Peyer's patch (tissue), 4 donors: ENCODE data around the gene USP24.

Source experiments
- POLR2A ChIP-seq, 2 donors: fragments of 450-650 bp; IDR thresholded peaks; one replicate each; pipeline ENCODE4 v1.5.1; 2017; ENCODE audit warnings: antibody characterized with exemption in 2 of 2, mild to moderate bottlenecking in 2 of 2, moderate library complexity in 2 of 2
- TF ChIP-seq, protein P1 (sequence below), 6 experiments: fragments of 450-650 bp in 4 of 6; fragments of 200-600 bp in 2 of 6; sonication (generic) in 1 of 6; IDR thresholded peaks; one replicate each; pipeline ENCODE4 v1.5.1; 2017 to 2019; ENCODE audit warnings: antibody characterized with exemption in 6 of 6, mild to moderate bottlenecking in 3 of 6, moderate library complexity in 1 of 6

DNA sequence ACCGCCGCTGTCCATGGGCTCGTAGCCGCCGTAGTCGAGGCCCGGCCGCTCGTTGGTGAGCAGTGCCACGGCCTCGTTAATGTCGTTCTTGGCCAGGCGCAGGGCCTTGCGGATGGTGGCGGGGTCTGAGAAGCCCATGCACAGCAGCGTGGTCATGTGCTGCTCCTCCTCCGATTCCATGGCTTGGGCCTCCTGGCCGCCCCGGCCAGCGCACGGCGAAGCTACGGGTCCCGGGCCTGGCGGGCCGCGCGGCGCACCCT lies 300 bp downstream of the USP24 start:
- no peak for TF ChIP-seq POLR2A (IDR thresholded peaks at IDR 0.05)
- TF ChIP-seq, protein P1, sequence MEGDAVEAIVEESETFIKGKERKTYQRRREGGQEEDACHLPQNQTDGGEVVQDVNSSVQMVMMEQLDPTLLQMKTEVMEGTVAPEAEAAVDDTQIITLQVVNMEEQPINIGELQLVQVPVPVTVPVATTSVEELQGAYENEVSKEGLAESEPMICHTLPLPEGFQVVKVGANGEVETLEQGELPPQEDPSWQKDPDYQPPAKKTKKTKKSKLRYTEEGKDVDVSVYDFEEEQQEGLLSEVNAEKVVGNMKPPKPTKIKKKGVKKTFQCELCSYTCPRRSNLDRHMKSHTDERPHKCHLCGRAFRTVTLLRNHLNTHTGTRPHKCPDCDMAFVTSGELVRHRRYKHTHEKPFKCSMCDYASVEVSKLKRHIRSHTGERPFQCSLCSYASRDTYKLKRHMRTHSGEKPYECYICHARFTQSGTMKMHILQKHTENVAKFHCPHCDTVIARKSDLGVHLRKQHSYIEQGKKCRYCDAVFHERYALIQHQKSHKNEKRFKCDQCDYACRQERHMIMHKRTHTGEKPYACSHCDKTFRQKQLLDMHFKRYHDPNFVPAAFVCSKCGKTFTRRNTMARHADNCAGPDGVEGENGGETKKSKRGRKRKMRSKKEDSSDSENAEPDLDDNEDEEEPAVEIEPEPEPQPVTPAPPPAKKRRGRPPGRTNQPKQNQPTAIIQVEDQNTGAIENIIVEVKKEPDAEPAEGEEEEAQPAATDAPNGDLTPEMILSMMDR (IDR thresholded peaks at IDR 0.05): no peak
